Gastroesophageal sphincter (tissue), 4 donors: ENCODE measurements around the gene PRDM1. TPM values are rescaled to one million over a fixed set of nuclear protein-coding genes. Genes with fewer than 3 reads are reported as not detected.

Source experiments
- ATAC-seq: fragments of 150-250 bp; one replicate; pipeline ENCODE4 v1.9.1; 2016; ENCODE audit warnings: mild to moderate bottlenecking, moderate library complexity
- H3K27ac ChIP-seq, 4 donors: fragments of 200-600 bp; sonication (generic) in 3 of 4; 1 replicate in 3 of 4; 2 replicates in 1 of 4; pipeline ENCODE4 v1.5.1; 2016 to 2019
- H3K27me3 ChIP-seq: fragments of 200-600 bp; sonication (generic); one replicate; pipeline ENCODE4 v1.5.1; 2019
- H3K36me3 ChIP-seq, 2 donors: fragments of 200-600 bp; sonication (generic); one replicate each; pipeline ENCODE4 v1.5.1; 2019; ENCODE audit warnings: control low read depth in 1 of 2
- H3K4me1 ChIP-seq, 3 donors: fragments of 200-600 bp; sonication (generic); 1 replicate in 2 of 3; 2 replicates in 1 of 3; pipeline ENCODE4 v1.5.1; 2016 to 2019; ENCODE audit warnings: control low read depth in 2 of 3
- H3K4me3 ChIP-seq, 2 donors: fragments of 200-600 bp; sonication (generic); one replicate each; pipeline ENCODE4 v1.5.1; 2019; ENCODE audit warnings: mild to moderate bottlenecking in 1 of 2, moderate library complexity in 1 of 2
- H3K9me3 ChIP-seq, 3 donors: fragments of 200-600 bp; sonication (generic); one replicate each; pipeline ENCODE4 v1.5.1; 2017 to 2019; ENCODE audit warnings: control low read depth in 2 of 3
- EP300 ChIP-seq: sonication (generic); formaldehyde crosslinking; IDR thresholded peaks from one replicate; pipeline ENCODE4 v1.6.1; 2017; ENCODE audit warnings: antibody characterized with exemption, mild to moderate bottlenecking
- POLR2A ChIP-seq, 2 donors: fragments of 450-650 bp; IDR thresholded peaks; one replicate each; pipeline ENCODE4 v1.6.1; 2017; ENCODE audit warnings: antibody characterized with exemption in 2 of 2, mild to moderate bottlenecking in 2 of 2, moderate library complexity in 1 of 2
- POLR2AphosphoS5 ChIP-seq: sonication (generic); formaldehyde crosslinking; IDR thresholded peaks from one replicate; pipeline ENCODE4 v1.6.1; 2017; ENCODE audit warnings: antibody characterized with exemption
- WGBS, 2 donors: methylation state at CpG; one replicate each; pipeline ENCODE4 v1.1.5; 2018; ENCODE audit warnings: low coverage in 1 of 2; 5-methylcytosine and 5-hydroxymethylcytosine counted together
- total RNA-seq, 4 donors: library from RNA; depleted of rRNA; stranded (reverse); fragments of >200 nt; gene quantifications; one replicate each; pipeline ENCODE4 v1.1.0, GENCODE V29; 2016
- TF ChIP-seq, protein P1 (sequence below), 4 experiments: fragments of 200-600 bp in 2 of 4; fragments of 450-650 bp in 2 of 4; sonication (generic) in 1 of 4; IDR thresholded peaks; one replicate each; pipeline ENCODE4 v1.5.1; 2017 to 2019; ENCODE audit warnings: antibody characterized with exemption in 4 of 4, mild to moderate bottlenecking in 2 of 4, moderate library complexity in 2 of 4

The PRDM1 gene
- total RNA-seq, 4 donors from 2014 or later, result 1.8 to 4.0 (median 3.2) TPM

DNA sequence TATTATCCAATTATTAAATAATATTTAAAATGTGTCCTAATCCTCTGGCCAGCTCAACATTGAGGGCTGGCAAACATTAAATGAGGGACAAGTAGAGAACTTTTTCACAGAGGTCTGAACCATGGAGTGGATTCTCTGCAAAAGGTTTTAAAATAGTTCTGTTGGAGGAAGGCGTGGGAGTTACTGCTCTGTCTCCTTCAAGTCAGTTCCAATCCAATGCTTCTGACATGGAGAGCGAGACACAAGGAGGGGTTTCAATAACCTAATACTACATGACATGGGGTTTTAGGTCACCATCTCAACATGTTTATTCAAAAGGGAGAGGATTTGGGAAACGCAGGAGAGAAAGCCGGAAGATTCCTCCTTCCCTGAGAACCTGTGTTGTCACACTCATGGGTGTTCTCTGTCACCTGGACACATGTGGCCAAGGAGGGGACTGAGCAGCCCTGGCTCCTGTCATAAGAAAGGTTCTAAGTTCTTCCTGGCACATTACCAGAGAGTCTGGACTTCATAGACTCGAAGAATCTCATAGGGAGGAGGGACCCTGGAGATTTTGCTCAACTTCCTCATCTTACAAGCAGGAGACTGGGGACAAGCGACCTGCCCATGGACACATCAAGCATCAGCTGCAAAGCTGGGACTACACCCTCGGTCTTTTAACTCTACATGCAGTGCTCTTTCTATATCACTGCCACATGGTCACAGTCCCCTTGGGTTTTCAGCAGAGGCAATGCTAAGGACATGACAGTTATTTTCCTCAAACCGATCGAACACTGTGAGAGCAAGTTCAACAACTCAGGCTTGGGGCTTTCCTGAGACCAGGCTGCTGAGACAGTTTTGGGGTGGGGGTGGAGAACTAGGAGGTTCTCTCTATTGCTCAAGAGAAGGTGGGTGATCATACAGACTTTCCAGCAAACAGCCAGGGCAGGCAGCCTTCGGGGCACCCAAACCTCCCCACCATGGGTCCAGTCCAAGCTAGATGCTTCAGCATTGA is 38.6 kb downstream of the PRDM1 start:
- no peaks in the 10 kb centered on the region for H3K27me3 ChIP-seq
- ATAC-seq, result no peak
- WGBS, 2 donors, result 80 to 81% methylated on average over 3 to 8 of the region's 10 CpGs
- no peak overlapping the region for H3K4me3 ChIP-seq
- H3K36me3 ChIP-seq, result no peaks in the 10 kb centered on the region
- TF ChIP-seq EP300, result no peak
- TF ChIP-seq, protein P1, sequence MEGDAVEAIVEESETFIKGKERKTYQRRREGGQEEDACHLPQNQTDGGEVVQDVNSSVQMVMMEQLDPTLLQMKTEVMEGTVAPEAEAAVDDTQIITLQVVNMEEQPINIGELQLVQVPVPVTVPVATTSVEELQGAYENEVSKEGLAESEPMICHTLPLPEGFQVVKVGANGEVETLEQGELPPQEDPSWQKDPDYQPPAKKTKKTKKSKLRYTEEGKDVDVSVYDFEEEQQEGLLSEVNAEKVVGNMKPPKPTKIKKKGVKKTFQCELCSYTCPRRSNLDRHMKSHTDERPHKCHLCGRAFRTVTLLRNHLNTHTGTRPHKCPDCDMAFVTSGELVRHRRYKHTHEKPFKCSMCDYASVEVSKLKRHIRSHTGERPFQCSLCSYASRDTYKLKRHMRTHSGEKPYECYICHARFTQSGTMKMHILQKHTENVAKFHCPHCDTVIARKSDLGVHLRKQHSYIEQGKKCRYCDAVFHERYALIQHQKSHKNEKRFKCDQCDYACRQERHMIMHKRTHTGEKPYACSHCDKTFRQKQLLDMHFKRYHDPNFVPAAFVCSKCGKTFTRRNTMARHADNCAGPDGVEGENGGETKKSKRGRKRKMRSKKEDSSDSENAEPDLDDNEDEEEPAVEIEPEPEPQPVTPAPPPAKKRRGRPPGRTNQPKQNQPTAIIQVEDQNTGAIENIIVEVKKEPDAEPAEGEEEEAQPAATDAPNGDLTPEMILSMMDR (IDR thresholded peaks at IDR 0.05), result no peak
- TF ChIP-seq POLR2A (IDR thresholded peaks at IDR 0.05), result no peak
- no peaks in the 10 kb centered on the region for H3K4me1 ChIP-seq
- no peak overlapping the region for H3K27ac ChIP-seq
- H3K9me3 ChIP-seq, result no peaks in the 10 kb centered on the region

DNA sequence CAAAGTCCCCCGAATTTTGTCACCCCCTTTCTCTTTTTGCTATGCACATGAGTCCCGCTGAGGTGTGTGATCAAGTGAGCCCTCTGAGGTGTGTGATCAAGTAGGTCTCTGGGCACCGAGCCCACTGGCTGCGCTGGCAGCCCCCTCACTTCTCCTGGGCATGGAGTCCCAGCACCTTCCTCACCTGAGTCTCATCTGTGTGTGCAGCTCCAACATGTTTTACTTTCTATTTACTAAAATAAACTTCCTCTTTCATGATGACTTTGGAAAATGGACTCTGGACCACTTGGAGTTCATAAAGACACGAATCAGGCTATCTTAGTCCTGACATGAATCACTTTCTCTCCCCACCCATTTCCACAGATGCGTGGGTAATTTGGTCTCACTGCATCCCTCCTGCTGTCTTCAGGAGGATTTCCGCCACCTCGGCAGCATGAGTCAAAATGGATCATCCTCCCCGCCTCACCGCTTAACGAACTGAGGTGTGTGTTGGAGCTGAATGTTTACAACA is 39.8 kb downstream of the PRDM1 start:
- no peak for ATAC-seq
- Histone ChIP-seq H3K4me1 (no peaks in the 10 kb centered on the region), H3K4me3 (no peak overlapping the region), H3K27ac (no peak overlapping the region), H3K9me3 (no peaks in the 10 kb centered on the region), H3K36me3 (no peaks in the 10 kb centered on the region), H3K27me3 (no peaks in the 10 kb centered on the region)
- TF ChIP-seq, protein P1 (IDR thresholded peaks at IDR 0.05), result no peak
- no peak for TF ChIP-seq POLR2AphosphoS5
- 85 to 87% methylated on average over 6 to 7 of the region's 11 CpGs for WGBS, 2 donors

DNA sequence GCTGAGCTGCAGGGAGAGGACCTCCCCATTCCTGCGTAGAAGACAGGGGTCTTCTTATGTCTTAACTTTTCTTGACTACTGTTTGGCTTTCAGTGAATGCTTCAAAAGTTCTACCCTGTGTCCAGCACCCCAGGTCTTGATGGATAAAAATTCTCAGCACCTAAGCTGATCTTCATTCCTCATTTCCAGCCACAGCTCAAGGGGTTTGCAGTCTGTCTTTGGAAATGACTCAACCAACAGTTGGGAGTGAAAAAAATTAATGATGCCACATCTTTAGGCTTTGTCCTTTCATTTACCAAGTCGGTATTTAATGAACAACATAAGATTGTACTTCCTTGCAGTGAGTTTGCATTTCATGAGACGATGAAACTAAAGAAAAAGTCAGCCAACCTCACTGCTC is 40.3 kb downstream of the PRDM1 start:
- Histone ChIP-seq H3K36me3 (no peaks in the 10 kb centered on the region), H3K9me3 (no peaks in the 10 kb centered on the region), H3K4me3 (no peak overlapping the region), H3K27me3 (no peaks in the 10 kb centered on the region), H3K27ac (no peak overlapping the region), H3K4me1 (no peaks in the 10 kb centered on the region)
- 77 to 91% methylated on average over 3 of the region's 3 CpGs for WGBS, 2 donors
- no peak for ATAC-seq
- no peak for TF ChIP-seq POLR2A (IDR thresholded peaks at IDR 0.05)
- TF ChIP-seq, protein P1 (IDR thresholded peaks at IDR 0.05), result no peak
- TF ChIP-seq POLR2AphosphoS5, result no peak
- no peak for TF ChIP-seq EP300

DNA sequence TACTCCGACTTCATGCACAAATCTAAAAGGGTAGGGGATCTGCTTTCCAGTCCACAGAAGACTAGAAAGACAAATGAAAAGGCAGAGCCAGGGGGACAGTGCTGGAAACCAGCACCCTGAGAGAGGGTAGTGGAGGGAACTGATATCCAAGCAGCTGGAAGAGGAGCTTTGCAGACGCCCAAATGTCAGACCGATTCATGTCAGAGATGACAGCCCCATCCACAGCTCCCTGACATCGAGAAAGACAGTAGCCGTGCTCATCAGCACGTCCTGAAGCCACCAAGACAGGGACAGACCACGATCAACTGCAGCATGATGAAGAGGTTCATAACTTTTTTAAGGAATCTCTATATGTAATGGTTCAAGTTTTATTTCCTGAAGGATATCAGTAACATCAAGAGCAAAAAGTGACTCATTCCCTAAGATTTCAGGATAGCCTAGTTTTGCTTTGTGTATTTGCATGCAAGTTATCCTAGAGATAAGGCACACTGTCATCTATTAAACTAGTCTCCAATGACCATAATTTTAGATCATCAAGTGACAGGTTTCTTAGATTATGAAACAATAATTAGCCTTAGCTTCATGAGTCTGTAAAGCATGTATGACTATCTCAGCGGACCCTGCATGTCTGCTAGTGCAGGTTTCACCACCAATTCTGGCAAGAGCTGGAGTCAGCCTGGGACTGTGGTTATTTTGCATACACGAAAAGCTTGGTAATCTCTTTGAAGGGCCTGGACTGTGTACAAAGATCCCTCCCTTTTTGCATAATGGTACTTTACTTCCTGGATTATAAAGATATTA is 43.0 kb downstream of the PRDM1 start:
- TF ChIP-seq POLR2AphosphoS5 (no peak), EP300 (no peak), POLR2A (IDR thresholded peaks at IDR 0.05) (no peak)
- TF ChIP-seq, protein P1 (IDR thresholded peaks at IDR 0.05), result no peak
- Histone ChIP-seq H3K27ac (no peak overlapping the region), H3K27me3 (no peaks in the 10 kb centered on the region), H3K4me1 (no peaks in the 10 kb centered on the region), H3K36me3 (no peaks in the 10 kb centered on the region), H3K9me3 (no peaks in the 10 kb centered on the region), H3K4me3 (no peak overlapping the region)
- 75 to 85% methylated on average over 5 to 9 of the region's 9 CpGs for WGBS, 2 donors
- no peak for ATAC-seq
